K562 (cell line): ENCODE measurements around the gene CTSD. TPM values are rescaled to one million over a fixed set of nuclear protein-coding genes. Genes with fewer than 3 reads are reported as not detected.

ENCODE experiments used
- CHD2 ChIP-seq: IDR thresholded peaks from 2 replicates; pipeline ENCODE4 v1.6.1; 2011; ENCODE audit warnings: low read depth, low read length
- E4F1 ChIP-seq: fragments of 250-450 bp; sonication (Bioruptor Pico); IDR thresholded peaks from 2 replicates; pipeline ENCODE4 v1.5.0; 2021; ENCODE audit warnings: mild to moderate bottlenecking, borderline replicate concordance
- KLF1 ChIP-seq: fragments of 450-650 bp; IDR thresholded peaks from 2 replicates; pipeline ENCODE4 v1.6.1; 2016; ENCODE audit warnings: missing genetic modification characterization, missing compliant biosample characterization
- KLF6 ChIP-seq: fragments of 250-450 bp; sonication (Bioruptor Pico); IDR thresholded peaks from 2 replicates; pipeline ENCODE4 v1.4.0; 2020; ENCODE audit warnings: mild to moderate bottlenecking, moderate library complexity, borderline replicate concordance
- MYC ChIP-seq, 2 experiments: fragments of 250-450 bp in 1 of 2; sonication (Bioruptor Pico) in 1 of 2; IDR thresholded peaks; 2 replicates each; pipeline versions ENCODE4 v1.5.1 to v1.6.1; 2012 to 2021; ENCODE audit warnings: low read depth in 2 of 2, borderline replicate concordance in 1 of 2, improper control_type of control experiment in 1 of 2, low read length in 1 of 2, mild to moderate bottlenecking in 1 of 2, moderate library complexity in 1 of 2
- ZNF592 ChIP-seq: fragments of 450-650 bp; IDR thresholded peaks from 2 replicates; pipeline ENCODE4 v1.6.1; 2017; ENCODE audit warnings: antibody characterized with exemption, mild to moderate bottlenecking
- polyA plus RNA-seq, 8 experiments: library from polyadenylated mRNA; depleted of rRNA in 4 of 8; stranded (reverse) in 5 of 8; unstranded in 3 of 8; fragments of >200 nt; fragmentation: Nextera tagmentation in 2 of 8; fragmentation: Illumina TruSeq in 1 of 8; extraction: Ambion mirVana in 2 of 8; extraction: Trizol in 1 of 8; gene quantifications; 2 replicates each; pipeline versions ENCODE4 v1.2.1 to v1.2.3, GENCODE V29; 2011 to 2014; ENCODE audit warnings: inconsistent platforms in 1 of 8, missing spikeins in 1 of 8
- total RNA-seq, 7 experiments: library from RNA; depleted of rRNA in 6 of 7; stranded (reverse); fragments of >200 nt in 6 of 7; fragmentation: Illumina TruSeq in 2 of 7; extraction: Trizol in 2 of 7; gene quantifications; 2 replicates each; pipeline versions ENCODE4 v1.2.1 to v1.2.3, GENCODE V29; 2011 to 2021; ENCODE audit warnings: low replicate concordance in 1 of 7
- TF ChIP-seq, protein P1 (sequence below): fragments of 450-650 bp; IDR thresholded peaks from 2 replicates; pipeline ENCODE4 v1.6.1; 2016; ENCODE audit warnings: mild to moderate bottlenecking, moderate library complexity

The CTSD gene
- total and polyA plus RNA-seq, 9 of the 15 experiments (the other 6 are each of a cell fraction or from before 2014, with no cell fraction given), result 1.0 to 112 (median 40.9) TPM

DNA sequence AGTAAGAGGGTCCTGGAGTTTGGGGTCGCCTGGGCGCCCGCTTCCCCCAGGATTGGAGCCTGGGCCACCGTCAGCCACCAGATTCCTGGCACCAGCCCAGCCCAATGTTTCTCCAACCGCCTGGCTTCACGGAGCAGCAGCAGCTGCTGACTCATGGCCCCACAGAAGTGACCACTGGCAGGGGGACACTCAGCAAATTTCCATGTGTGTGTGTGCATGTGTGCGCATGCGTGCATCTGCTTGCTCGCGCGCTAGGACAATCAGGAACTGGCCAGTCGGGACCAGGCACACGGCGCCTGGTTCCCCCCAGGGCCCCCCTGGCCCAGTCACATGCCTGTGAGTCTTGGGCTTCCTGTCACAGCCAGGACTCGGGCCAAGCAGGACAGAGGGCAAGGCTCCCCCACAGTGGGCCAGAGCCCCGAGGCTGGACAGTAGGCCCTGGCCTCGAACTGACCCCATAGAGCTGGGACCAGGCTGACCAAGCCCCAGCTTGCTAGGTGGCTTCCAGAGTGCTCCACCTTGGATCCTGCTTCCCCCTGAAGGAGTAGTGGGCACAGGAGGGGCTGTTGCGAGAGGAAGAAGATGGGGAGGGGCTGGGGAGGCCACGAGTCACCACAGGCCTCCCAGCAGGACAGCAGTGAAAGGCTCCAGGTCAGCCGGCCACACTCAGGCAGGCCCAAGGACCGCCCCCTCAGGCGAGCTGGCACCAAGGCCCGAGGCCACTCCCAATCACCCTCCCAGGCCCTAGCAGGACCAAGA is 3.2 kb downstream of the CTSD start (continued):
- TF ChIP-seq E4F1 (no peak), KLF6 (CRISPR knock-in tag) (no peak), KLF1 (tag) (no peak), MYC (IDR thresholded peaks at IDR 0.05; ENCODE audit: low read depth, low read length) (peak; percentile 44; the same call in 1 of the 2 replicates), MYC (CRISPR knock-in tag; IDR thresholded peaks at IDR 0.05; ENCODE audit: borderline replicate concordance, low read depth) (no peak), CHD2 (no peak), ZNF592 (peak; percentile 76)
- TF ChIP-seq, protein P1, sequence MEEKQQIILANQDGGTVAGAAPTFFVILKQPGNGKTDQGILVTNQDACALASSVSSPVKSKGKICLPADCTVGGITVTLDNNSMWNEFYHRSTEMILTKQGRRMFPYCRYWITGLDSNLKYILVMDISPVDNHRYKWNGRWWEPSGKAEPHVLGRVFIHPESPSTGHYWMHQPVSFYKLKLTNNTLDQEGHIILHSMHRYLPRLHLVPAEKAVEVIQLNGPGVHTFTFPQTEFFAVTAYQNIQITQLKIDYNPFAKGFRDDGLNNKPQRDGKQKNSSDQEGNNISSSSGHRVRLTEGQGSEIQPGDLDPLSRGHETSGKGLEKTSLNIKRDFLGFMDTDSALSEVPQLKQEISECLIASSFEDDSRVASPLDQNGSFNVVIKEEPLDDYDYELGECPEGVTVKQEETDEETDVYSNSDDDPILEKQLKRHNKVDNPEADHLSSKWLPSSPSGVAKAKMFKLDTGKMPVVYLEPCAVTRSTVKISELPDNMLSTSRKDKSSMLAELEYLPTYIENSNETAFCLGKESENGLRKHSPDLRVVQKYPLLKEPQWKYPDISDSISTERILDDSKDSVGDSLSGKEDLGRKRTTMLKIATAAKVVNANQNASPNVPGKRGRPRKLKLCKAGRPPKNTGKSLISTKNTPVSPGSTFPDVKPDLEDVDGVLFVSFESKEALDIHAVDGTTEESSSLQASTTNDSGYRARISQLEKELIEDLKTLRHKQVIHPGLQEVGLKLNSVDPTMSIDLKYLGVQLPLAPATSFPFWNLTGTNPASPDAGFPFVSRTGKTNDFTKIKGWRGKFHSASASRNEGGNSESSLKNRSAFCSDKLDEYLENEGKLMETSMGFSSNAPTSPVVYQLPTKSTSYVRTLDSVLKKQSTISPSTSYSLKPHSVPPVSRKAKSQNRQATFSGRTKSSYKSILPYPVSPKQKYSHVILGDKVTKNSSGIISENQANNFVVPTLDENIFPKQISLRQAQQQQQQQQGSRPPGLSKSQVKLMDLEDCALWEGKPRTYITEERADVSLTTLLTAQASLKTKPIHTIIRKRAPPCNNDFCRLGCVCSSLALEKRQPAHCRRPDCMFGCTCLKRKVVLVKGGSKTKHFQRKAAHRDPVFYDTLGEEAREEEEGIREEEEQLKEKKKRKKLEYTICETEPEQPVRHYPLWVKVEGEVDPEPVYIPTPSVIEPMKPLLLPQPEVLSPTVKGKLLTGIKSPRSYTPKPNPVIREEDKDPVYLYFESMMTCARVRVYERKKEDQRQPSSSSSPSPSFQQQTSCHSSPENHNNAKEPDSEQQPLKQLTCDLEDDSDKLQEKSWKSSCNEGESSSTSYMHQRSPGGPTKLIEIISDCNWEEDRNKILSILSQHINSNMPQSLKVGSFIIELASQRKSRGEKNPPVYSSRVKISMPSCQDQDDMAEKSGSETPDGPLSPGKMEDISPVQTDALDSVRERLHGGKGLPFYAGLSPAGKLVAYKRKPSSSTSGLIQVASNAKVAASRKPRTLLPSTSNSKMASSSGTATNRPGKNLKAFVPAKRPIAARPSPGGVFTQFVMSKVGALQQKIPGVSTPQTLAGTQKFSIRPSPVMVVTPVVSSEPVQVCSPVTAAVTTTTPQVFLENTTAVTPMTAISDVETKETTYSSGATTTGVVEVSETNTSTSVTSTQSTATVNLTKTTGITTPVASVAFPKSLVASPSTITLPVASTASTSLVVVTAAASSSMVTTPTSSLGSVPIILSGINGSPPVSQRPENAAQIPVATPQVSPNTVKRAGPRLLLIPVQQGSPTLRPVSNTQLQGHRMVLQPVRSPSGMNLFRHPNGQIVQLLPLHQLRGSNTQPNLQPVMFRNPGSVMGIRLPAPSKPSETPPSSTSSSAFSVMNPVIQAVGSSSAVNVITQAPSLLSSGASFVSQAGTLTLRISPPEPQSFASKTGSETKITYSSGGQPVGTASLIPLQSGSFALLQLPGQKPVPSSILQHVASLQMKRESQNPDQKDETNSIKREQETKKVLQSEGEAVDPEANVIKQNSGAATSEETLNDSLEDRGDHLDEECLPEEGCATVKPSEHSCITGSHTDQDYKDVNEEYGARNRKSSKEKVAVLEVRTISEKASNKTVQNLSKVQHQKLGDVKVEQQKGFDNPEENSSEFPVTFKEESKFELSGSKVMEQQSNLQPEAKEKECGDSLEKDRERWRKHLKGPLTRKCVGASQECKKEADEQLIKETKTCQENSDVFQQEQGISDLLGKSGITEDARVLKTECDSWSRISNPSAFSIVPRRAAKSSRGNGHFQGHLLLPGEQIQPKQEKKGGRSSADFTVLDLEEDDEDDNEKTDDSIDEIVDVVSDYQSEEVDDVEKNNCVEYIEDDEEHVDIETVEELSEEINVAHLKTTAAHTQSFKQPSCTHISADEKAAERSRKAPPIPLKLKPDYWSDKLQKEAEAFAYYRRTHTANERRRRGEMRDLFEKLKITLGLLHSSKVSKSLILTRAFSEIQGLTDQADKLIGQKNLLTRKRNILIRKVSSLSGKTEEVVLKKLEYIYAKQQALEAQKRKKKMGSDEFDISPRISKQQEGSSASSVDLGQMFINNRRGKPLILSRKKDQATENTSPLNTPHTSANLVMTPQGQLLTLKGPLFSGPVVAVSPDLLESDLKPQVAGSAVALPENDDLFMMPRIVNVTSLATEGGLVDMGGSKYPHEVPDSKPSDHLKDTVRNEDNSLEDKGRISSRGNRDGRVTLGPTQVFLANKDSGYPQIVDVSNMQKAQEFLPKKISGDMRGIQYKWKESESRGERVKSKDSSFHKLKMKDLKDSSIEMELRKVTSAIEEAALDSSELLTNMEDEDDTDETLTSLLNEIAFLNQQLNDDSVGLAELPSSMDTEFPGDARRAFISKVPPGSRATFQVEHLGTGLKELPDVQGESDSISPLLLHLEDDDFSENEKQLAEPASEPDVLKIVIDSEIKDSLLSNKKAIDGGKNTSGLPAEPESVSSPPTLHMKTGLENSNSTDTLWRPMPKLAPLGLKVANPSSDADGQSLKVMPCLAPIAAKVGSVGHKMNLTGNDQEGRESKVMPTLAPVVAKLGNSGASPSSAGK, result peak; percentile 65
